IMR-90 (cell line): ENCODE data around the gene DNAH8. TPM values are rescaled to one million over a fixed set of nuclear protein-coding genes. Genes with fewer than 3 reads are reported as not detected.

Experiments used
- ATAC-seq: fragments of 200-7000 bp; cut with Tn5 transposase; 2 replicates; pipeline ENCODE4 v1.9.1; 2020; ENCODE audit warnings: low read depth, mild to moderate bottlenecking, moderate library complexity
- BruUV-seq: library from RNA; stranded (reverse); fragments of 400-500 nt; replicated peaks from 2 replicates; lab custom pipeline; 2021; lab: Mats Ljungman, UMichigan
- CTCF ChIA-PET: fragments of 300-600 bp; formaldehyde crosslinking; extraction: SDS; loops from one replicate; lab custom pipeline; 2021; ENCODE audit warnings: antibody characterized with exemption; lab: Yijun Ruan, JAX
- POLR2A ChIA-PET: fragments of 300-600 bp; sonication (Branson Sonifier 250); formaldehyde crosslinking; loops from one replicate; lab custom pipeline; 2022; ENCODE audit warnings: antibody characterized with exemption; ENCODE audit not compliant: unreplicated experiment; lab: Charles Lee
- DNase-seq: peaks from one replicate; pipeline ENCODE4 v3.0.0; 2013
- H2AFZ ChIP-seq: replicated peaks from 2 replicates; pipeline ENCODE3; 2013; ENCODE audit warnings: low read length, mild to moderate bottlenecking; ENCODE audit not compliant: poor library complexity
- H2AK5ac ChIP-seq: 2 replicates; pipeline ENCODE4 v1.6.1; 2013; ENCODE audit warnings: low read depth, low read length, inconsistent platforms
- H2AK9ac ChIP-seq: replicated peaks from 2 replicates; pipeline ENCODE3; 2013; ENCODE audit warnings: mild to moderate bottlenecking, low read depth, low read length, moderate library complexity; ENCODE audit not compliant: poor library complexity
- H2BK120ac ChIP-seq: 2 replicates; pipeline ENCODE4 v1.6.1; 2013; ENCODE audit warnings: low read depth, low read length, inconsistent platforms
- H2BK15ac ChIP-seq: 3 replicates; pipeline ENCODE4 v1.6.1; 2013; ENCODE audit warnings: low read depth, low read length, inconsistent platforms
- H2BK20ac ChIP-seq: 2 replicates; pipeline ENCODE4 v1.6.1; 2013; ENCODE audit warnings: low read depth, mild to moderate bottlenecking, inconsistent platforms, low read length, moderate library complexity
- H2BK5ac ChIP-seq: 2 replicates; pipeline ENCODE4 v1.6.1; 2013; ENCODE audit warnings: mild to moderate bottlenecking, low read depth, low read length, inconsistent platforms; ENCODE audit not compliant: poor library complexity, severe bottlenecking
- H3K14ac ChIP-seq: replicated peaks from 2 replicates; pipeline ENCODE4 v1.6.1; 2013; ENCODE audit warnings: low read depth, low read length, inconsistent platforms
- H3K18ac ChIP-seq: 2 replicates; pipeline ENCODE4 v1.6.1; 2013; ENCODE audit warnings: low read depth, low read length, control low read depth
- H3K23ac ChIP-seq: 2 replicates; pipeline ENCODE4 v1.6.1; 2013; ENCODE audit warnings: low read depth, low read length, inconsistent platforms
- H3K27ac ChIP-seq: 2 replicates; pipeline ENCODE4 v1.5.1; 2013; ENCODE audit warnings: mild to moderate bottlenecking, control low read depth, low read length; ENCODE audit not compliant: insufficient read depth
- H3K27me3 ChIP-seq: 2 replicates; pipeline ENCODE4 v1.6.1; 2013; ENCODE audit warnings: low read length; ENCODE audit not compliant: control insufficient read depth, insufficient read depth
- H3K36me3 ChIP-seq: 2 replicates; pipeline ENCODE4 v1.6.1; 2013; ENCODE audit warnings: low read length, mixed read lengths; ENCODE audit not compliant: control insufficient read depth, insufficient read depth
- H3K4ac ChIP-seq: 2 replicates; pipeline ENCODE4 v1.6.1; 2013; ENCODE audit warnings: low read depth, low read length, inconsistent platforms
- H3K4me1 ChIP-seq: 2 replicates; pipeline ENCODE4 v1.6.1; 2013; ENCODE audit warnings: low read length, mixed read lengths; ENCODE audit not compliant: control insufficient read depth, insufficient read depth
- H3K4me2 ChIP-seq: 2 replicates; pipeline ENCODE4 v1.6.1; 2013; ENCODE audit warnings: low read depth, mild to moderate bottlenecking, control low read depth, low read length, moderate library complexity
- H3K4me3 ChIP-seq: 2 replicates; pipeline ENCODE4 v1.5.1; 2013; ENCODE audit warnings: low read depth, mild to moderate bottlenecking, control low read depth, low read length, moderate library complexity; ENCODE audit not compliant: insufficient read depth
- H3K56ac ChIP-seq: 2 replicates; pipeline ENCODE4 v1.6.1; 2013; ENCODE audit warnings: low read length, inconsistent platforms; ENCODE audit not compliant: insufficient read depth; ENCODE audit errors: extremely low read depth
- H3K79me1 ChIP-seq, 2 experiments: 2 replicates each; pipeline ENCODE4 v1.6.1; 2013; ENCODE audit warnings: low read length in 2 of 2, inconsistent platforms in 1 of 2, low read depth in 1 of 2
- H3K9ac ChIP-seq: 2 replicates; pipeline ENCODE4 v1.6.1; 2013; ENCODE audit warnings: low read depth, low read length, control low read depth
- H3K9me1 ChIP-seq: 2 replicates; pipeline ENCODE4 v1.6.1; 2013; ENCODE audit warnings: low read length, inconsistent platforms; ENCODE audit not compliant: insufficient read depth
- H3K9me3 ChIP-seq: 2 replicates; pipeline ENCODE4 v1.6.1; 2013; ENCODE audit warnings: low read length; ENCODE audit not compliant: control insufficient read depth, insufficient read depth
- H4K20me1 ChIP-seq: 2 replicates; pipeline ENCODE4 v1.6.1; 2013; ENCODE audit warnings: low read length, inconsistent platforms; ENCODE audit not compliant: insufficient read depth
- H4K5ac ChIP-seq: 2 replicates; pipeline ENCODE4 v1.6.1; 2013; ENCODE audit warnings: mild to moderate bottlenecking, low read depth, low read length, control low read depth
- H4K8ac ChIP-seq, 2 experiments: 2 replicates each; pipeline ENCODE4 v1.6.1; 2013; ENCODE audit warnings: low read depth in 2 of 2, low read length in 2 of 2, control low read depth in 1 of 2, inconsistent platforms in 1 of 2
- H4K91ac ChIP-seq: 2 replicates; pipeline ENCODE4 v1.6.1; 2013; ENCODE audit warnings: low read depth, low read length, inconsistent platforms; ENCODE audit not compliant: insufficient read depth
- BHLHE40 ChIP-seq: fragments of 150-350 bp; IDR thresholded peaks from 2 replicates; pipeline ENCODE4 v1.6.1; 2016; ENCODE audit warnings: mild to moderate bottlenecking, low read depth, low read length
- CEBPB ChIP-seq: IDR thresholded peaks from 2 replicates; pipeline ENCODE4 v1.6.1; 2012; ENCODE audit warnings: low read depth, low read length, improper control_type of control experiment
- CTCF ChIP-seq: conservative IDR thresholded peaks from 2 replicates; pipeline ENCODE4 v1.5.1; 2012; ENCODE audit warnings: mild to moderate bottlenecking, low read depth, low read length, improper control_type of control experiment
- MAFK ChIP-seq: IDR thresholded peaks from 2 replicates; pipeline ENCODE4 v1.6.1; 2012; ENCODE audit warnings: low read depth, low read length, improper control_type of control experiment
- MAZ ChIP-seq: IDR thresholded peaks from 2 replicates; pipeline ENCODE4 v1.6.1; 2012; ENCODE audit warnings: low read depth, mild to moderate bottlenecking, low read length, improper control_type of control experiment, moderate library complexity, borderline replicate concordance
- RAD21 ChIP-seq: IDR thresholded peaks from 2 replicates; pipeline ENCODE4 v1.6.1; 2012; ENCODE audit warnings: low read length, improper control_type of control experiment
- RCOR1 ChIP-seq: IDR thresholded peaks from 2 replicates; pipeline ENCODE4 v1.6.1; 2012; ENCODE audit warnings: mild to moderate bottlenecking, low read length, improper control_type of control experiment; ENCODE audit not compliant: insufficient replicate concordance
- RFX5 ChIP-seq: IDR thresholded peaks from 2 replicates; pipeline ENCODE4 v1.8.0; 2012; ENCODE audit warnings: low read depth, mild to moderate bottlenecking, low read length, moderate library complexity
- SMC3 ChIP-seq: fragments of 150-350 bp; IDR thresholded peaks from 2 replicates; pipeline ENCODE4 v1.6.1; 2016; ENCODE audit warnings: low read depth, mild to moderate bottlenecking, antibody characterized with exemption, low read length, moderate library complexity
- WGBS, 2 experiments: methylation state at CpG; one replicate each; pipeline versions ENCODE4 v1.1.5 to v1.1.7; 2013; ENCODE audit warnings: missing lambda C conversion rate in 2 of 2; ENCODE audit not compliant: insufficient read length in 1 of 2; ENCODE audit errors: extremely low coverage in 2 of 2; 5-methylcytosine and 5-hydroxymethylcytosine counted together
- dilution Hi-C: fragments of 300-500 bp; cut with HindIII; formaldehyde crosslinking; loops from one replicate; pipeline ENCODE4 v1.14.3; 2018; ENCODE audit warnings: low sequenced_read_pairs; ENCODE audit not compliant: unreplicated experiment
- in situ Hi-C: fragments of 300-500 bp; cut with MboI; formaldehyde crosslinking; loops from 3 replicates; pipeline ENCODE4 v1.14.3; 2019; ENCODE audit warnings: low sequenced_read_pairs, inconsistent platforms, mixed read lengths
- intact Hi-C: fragments of 100-400 bp; cut with micrococcal nuclease; formaldehyde crosslinking; loops from 2 replicates; pipeline ENCODE4 v1.10.0; 2022
- polyA plus RNA-seq, 3 experiments: library from polyadenylated mRNA; depleted of rRNA; stranded (reverse); fragments of >200 nt; gene quantifications; 2 replicates each; pipeline ENCODE4 v1.2.3, GENCODE V29; 2012; ENCODE audit warnings: low replicate concordance in 1 of 3
- total RNA-seq: library from RNA; depleted of rRNA; stranded (reverse); fragments of >200 nt; gene quantifications from 2 replicates; pipeline ENCODE4 v1.2.3, GENCODE V29; 2012
- TF ChIP-seq, protein P1 (sequence below): fragments of 150-350 bp; IDR thresholded peaks from 2 replicates; pipeline ENCODE4 v1.6.1; 2017; ENCODE audit warnings: mild to moderate bottlenecking, antibody characterized with exemption, low read length, low read depth

The DNAH8 gene
- total and polyA plus RNA-seq, 2 of the 4 experiments (the other 2 are of a cell fraction) = not detected

- no peak overlapping the region for H3K4ac ChIP-seq
- H2AK5ac ChIP-seq = no peak overlapping the region
- peaks cover 3% of the 10 kb centered on the region; the same call in 1 of the 2 replicates for H3K27me3 ChIP-seq
- no peak overlapping the region for H2BK20ac ChIP-seq
- no peak overlapping the region for H3K23ac ChIP-seq
- H3K56ac ChIP-seq = no peak overlapping the region
- no peaks in the 10 kb centered on the region for H3K36me3 ChIP-seq
- DNase-seq (no peak), ATAC-seq (no peak)
- no peak overlapping the region for H2BK120ac ChIP-seq
- H4K8ac ChIP-seq = no peak overlapping the region
- ChIA-PET POLR2A (no interaction called here), CTCF (interaction anchor here (0.7 kb wide), 1 partner anchor 9 kb away, joined by 3 read pairs; no protein-coding TSS in a partner anchor)
- no peak overlapping the region for H2BK15ac ChIP-seq
- H3K14ac ChIP-seq = no peak overlapping the region
- no TSS peak for BruUV-seq
- in situ Hi-C loops (no loop called here), intact Hi-C loops (no loop called here), dilution Hi-C loops (no loop called here)
- no peak overlapping the region for H4K5ac ChIP-seq
- no peak overlapping the region for H3K9ac ChIP-seq
- no CpG with 5 or more reads among the region's 5 CpGs for WGBS, 2 experiments
- no peak overlapping the region for H3K18ac ChIP-seq
- H2BK5ac ChIP-seq = no peak overlapping the region
- TF ChIP-seq BHLHE40 = no peak
- TF ChIP-seq, protein P1, sequence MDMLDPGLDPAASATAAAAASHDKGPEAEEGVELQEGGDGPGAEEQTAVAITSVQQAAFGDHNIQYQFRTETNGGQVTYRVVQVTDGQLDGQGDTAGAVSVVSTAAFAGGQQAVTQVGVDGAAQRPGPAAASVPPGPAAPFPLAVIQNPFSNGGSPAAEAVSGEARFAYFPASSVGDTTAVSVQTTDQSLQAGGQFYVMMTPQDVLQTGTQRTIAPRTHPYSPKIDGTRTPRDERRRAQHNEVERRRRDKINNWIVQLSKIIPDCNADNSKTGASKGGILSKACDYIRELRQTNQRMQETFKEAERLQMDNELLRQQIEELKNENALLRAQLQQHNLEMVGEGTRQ = no peak
- no peak for TF ChIP-seq SMC3
- TF ChIP-seq MAZ = no peak
- TF ChIP-seq RAD21 = no peak
- no peak for TF ChIP-seq MAFK
- TF ChIP-seq CTCF = no peak
- no peak for TF ChIP-seq CEBPB
- TF ChIP-seq RCOR1 = no peak
- TF ChIP-seq RFX5 = no peak
- H3K79me1 ChIP-seq = no peaks in the 10 kb centered on the region
- H4K91ac ChIP-seq = no peak overlapping the region
- H3K4me2 ChIP-seq = no peak overlapping the region
- no peaks in the 10 kb centered on the region for H3K4me1 ChIP-seq
- no peak overlapping the region for H2AFZ ChIP-seq
- H3K9me1 ChIP-seq = no peaks in the 10 kb centered on the region
- H4K20me1 ChIP-seq = no peaks in the 10 kb centered on the region
- no peak overlapping the region for H3K4me3 ChIP-seq
- H3K9me3 ChIP-seq = no peaks in the 10 kb centered on the region
- H2AK9ac ChIP-seq = no peak overlapping the region
- H3K27ac ChIP-seq = no peak overlapping the region
Observed at GRCh38 chr6:38774929-38775707, 60.0 kb downstream of the DNAH8 start.
